Hindlimb muscle (tissue), 1 donor: Measurements from ENCODE around the gene ZNF662. TPM values are rescaled to one million over a fixed set of nuclear protein-coding genes. Genes with fewer than 3 reads are reported as not detected.

Source experiments
- DNase-seq: peaks from one replicate; pipeline ENCODE4 v3.0.0-alpha.2; 2013
- polyA plus RNA-seq: library from polyadenylated mRNA; unstranded; fragments of 120-200 nt; gene quantifications from one replicate; pipeline ENCODE4 v1.2.1, GENCODE V29; 2013; ENCODE audit not compliant: insufficient read length

The ZNF662 gene
- polyA plus RNA-seq, 1 donor: 15.8 TPM

GRCh38 chr3:42887084-42887483 is 18.9 kb upstream of the ZNF662 start:
- no peak for DNase-seq

- no peak for DNase-seq
Measured at GRCh38 chr3:42891042-42891441, 14.9 kb upstream of the ZNF662 start.

GRCh38 chr3:42892169-42892568 is 13.8 kb upstream of the ZNF662 start:
- no peak for DNase-seq

- no peak for DNase-seq
Measured at GRCh38 chr3:42892807-42893206, 13.1 kb upstream of the ZNF662 start.

- no peak for DNase-seq
Measured at GRCh38 chr3:42894698-42895579, 11.0 kb upstream of the ZNF662 start.

GRCh38 chr3:42895580-42895868 is 10.4 kb upstream of the ZNF662 start:
- DNase-seq: no peak

GRCh38 chr3:42898896-42899675 is 6.9 kb upstream of the ZNF662 start:
- no peak for DNase-seq

- DNase-seq: no peak
Measured at GRCh38 chr3:42900226-42901072, 5.5 kb upstream of the ZNF662 start.

GRCh38 chr3:42901073-42901415 is 4.9 kb upstream of the ZNF662 start:
- no peak for DNase-seq

- DNase-seq: no peak
Measured at GRCh38 chr3:42902257-42902656, 3.7 kb upstream of the ZNF662 start.

GRCh38 chr3:42904076-42904475 is 1.9 kb upstream of the ZNF662 start:
- DNase-seq: no peak

- DNase-seq: no peak
Measured at GRCh38 chr3:42905740-42906069, 237 bp upstream of the ZNF662 start.

GRCh38 chr3:42906848-42907183 is 874 bp downstream of the ZNF662 start:
- DNase-seq: no peak

GRCh38 chr3:42908675-42909074 is 2.7 kb downstream of the ZNF662 start:
- DNase-seq: no peak

GRCh38 chr3:42911551-42911950 is 5.6 kb downstream of the ZNF662 start:
- no peak for DNase-seq

- no peak for DNase-seq
Measured at GRCh38 chr3:42914771-42915515, 9.0 kb downstream of the ZNF662 start.

- DNase-seq: no peak
Measured at GRCh38 chr3:42923606-42924005, 17.7 kb downstream of the ZNF662 start.

- no peak for DNase-seq
Measured at GRCh38 chr3:42926310-42926709, 20.4 kb downstream of the ZNF662 start.

- DNase-seq: no peak
Measured at GRCh38 chr3:42934111-42934510, 28.2 kb downstream of the ZNF662 start.

GRCh38 chr3:42934910-42935309 is 29.0 kb downstream of the ZNF662 start:
- no peak for DNase-seq

- no peak for DNase-seq
Measured at GRCh38 chr3:42935472-42935871, 29.5 kb downstream of the ZNF662 start.

- peak; percentile 32 for DNase-seq
Measured at GRCh38 chr3:42936157-42936981, 30.4 kb downstream of the ZNF662 start.
